Colonic mucosa (tissue), 4 donors: ENCODE results near the gene TENM4. TPM values are rescaled to one million over a fixed set of nuclear protein-coding genes. Genes with fewer than 3 reads are reported as not detected.

Experiments used
- DNase-seq: peaks from one replicate; pipeline ENCODE4 v3.0.0-alpha.2; 2020
- H3K27ac ChIP-seq: fragments of 200-600 bp; one replicate; pipeline ENCODE4 v1.8.0; 2021
- H3K27me3 ChIP-seq: fragments of 200-600 bp; one replicate; pipeline ENCODE4 v1.8.0; 2021
- H3K36me3 ChIP-seq: fragments of 200-600 bp; one replicate; pipeline ENCODE4 v1.8.0; 2021
- H3K4me1 ChIP-seq: fragments of 200-600 bp; one replicate; pipeline ENCODE4 v1.8.0; 2021; ENCODE audit warnings: mild to moderate bottlenecking
- H3K4me3 ChIP-seq: fragments of 200-600 bp; one replicate; pipeline ENCODE4 v1.8.0; 2021
- H3K9ac ChIP-seq, 2 donors: one replicate each; pipeline ENCODE4 v1.7.0; 2013; ENCODE audit warnings: control low read depth in 2 of 2, low read depth in 2 of 2, low read length in 2 of 2
- H3K9me3 ChIP-seq: fragments of 200-600 bp; one replicate; pipeline ENCODE4 v1.8.0; 2021
- intact Hi-C: fragments of 100-400 bp; cut with DNase I; formaldehyde crosslinking; loops from one replicate; pipeline ENCODE4 v1.14.1; 2022
- total RNA-seq, 2 donors: library from RNA; stranded (reverse); fragmentation: NEBNext Ultra II Directional in 1 of 2; extraction: Animal tissue kit (Norgen Biotek cat#: 25700) in 1 of 2; gene quantifications; one replicate each; pipeline ENCODE4 v1.2.1, GENCODE V29; 2021
- TF ChIP-seq, protein P1 (sequence below): fragments of 200-600 bp; IDR thresholded peaks from one replicate; pipeline ENCODE4 v1.8.0; 2022; ENCODE audit warnings: antibody characterized with exemption, mild to moderate bottlenecking
- donor health status: healthy.
- donor health status: DM: no; HTN: no; CAD: no.
- donor health status: DM: no; HTN: no; CAD: no.

TENM4 gene
- total RNA-seq, 2 donors from 2014 or later: 0.48 to 1.2 TPM

DNA sequence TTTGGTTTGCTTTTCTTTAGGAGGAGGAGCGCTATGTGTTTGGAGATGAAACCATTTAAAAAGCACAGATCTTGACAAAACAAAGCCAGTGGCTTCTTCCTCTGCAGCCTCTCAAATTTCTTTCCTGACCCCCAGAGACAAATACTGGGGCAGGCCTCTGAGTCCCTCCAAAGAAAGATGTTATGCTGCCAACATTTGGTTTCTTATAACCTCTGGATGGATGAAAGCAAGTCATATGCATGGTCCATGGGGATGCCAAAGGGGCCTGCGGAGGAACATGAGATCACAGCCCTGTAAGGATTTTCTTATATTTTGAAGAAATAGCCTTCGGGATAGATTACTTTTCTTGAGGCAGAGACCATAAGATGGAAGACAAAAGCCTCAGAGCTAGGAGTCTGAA lies 179.1 kb downstream of the TENM4 start:
- no peaks in the 10 kb centered on the region for H3K36me3 ChIP-seq
- TF ChIP-seq, protein P1, sequence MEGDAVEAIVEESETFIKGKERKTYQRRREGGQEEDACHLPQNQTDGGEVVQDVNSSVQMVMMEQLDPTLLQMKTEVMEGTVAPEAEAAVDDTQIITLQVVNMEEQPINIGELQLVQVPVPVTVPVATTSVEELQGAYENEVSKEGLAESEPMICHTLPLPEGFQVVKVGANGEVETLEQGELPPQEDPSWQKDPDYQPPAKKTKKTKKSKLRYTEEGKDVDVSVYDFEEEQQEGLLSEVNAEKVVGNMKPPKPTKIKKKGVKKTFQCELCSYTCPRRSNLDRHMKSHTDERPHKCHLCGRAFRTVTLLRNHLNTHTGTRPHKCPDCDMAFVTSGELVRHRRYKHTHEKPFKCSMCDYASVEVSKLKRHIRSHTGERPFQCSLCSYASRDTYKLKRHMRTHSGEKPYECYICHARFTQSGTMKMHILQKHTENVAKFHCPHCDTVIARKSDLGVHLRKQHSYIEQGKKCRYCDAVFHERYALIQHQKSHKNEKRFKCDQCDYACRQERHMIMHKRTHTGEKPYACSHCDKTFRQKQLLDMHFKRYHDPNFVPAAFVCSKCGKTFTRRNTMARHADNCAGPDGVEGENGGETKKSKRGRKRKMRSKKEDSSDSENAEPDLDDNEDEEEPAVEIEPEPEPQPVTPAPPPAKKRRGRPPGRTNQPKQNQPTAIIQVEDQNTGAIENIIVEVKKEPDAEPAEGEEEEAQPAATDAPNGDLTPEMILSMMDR: no peak
- no peak overlapping the region for H3K9ac ChIP-seq
- H3K27ac ChIP-seq: no peak overlapping the region
- intact Hi-C loops: no loop called here
- H3K27me3 ChIP-seq: no peaks in the 10 kb centered on the region
- H3K4me3 ChIP-seq: no peak overlapping the region
- no peaks in the 10 kb centered on the region for H3K4me1 ChIP-seq
- no peak for DNase-seq
- no peaks in the 10 kb centered on the region for H3K9me3 ChIP-seq

DNA sequence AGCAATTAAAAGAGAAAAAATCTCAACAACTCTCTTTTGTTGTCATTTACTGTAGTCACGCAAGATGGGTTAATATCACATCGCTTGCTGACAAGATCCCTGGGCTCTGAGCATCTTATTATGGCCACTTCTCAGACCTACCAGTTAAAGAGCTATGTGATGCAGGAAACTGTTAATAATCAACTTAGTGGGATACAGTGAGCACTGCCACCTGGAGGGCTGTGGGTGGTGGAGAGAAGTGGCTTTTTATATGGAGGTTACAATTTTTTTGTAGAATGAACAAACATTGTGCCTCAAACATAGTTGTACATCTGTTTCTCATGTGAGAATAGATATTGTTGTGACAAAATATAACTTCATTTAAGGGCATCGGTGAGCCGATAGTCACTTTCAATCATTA lies 181.0 kb downstream of the TENM4 start:
- intact Hi-C loops: no loop called here
- Histone ChIP-seq H3K4me3 (no peak overlapping the region), H3K9ac (no peak overlapping the region), H3K4me1 (no peaks in the 10 kb centered on the region), H3K9me3 (no peaks in the 10 kb centered on the region), H3K36me3 (no peaks in the 10 kb centered on the region), H3K27me3 (no peaks in the 10 kb centered on the region), H3K27ac (no peak overlapping the region)
- no peak for DNase-seq
- TF ChIP-seq, protein P1: no peak

DNA sequence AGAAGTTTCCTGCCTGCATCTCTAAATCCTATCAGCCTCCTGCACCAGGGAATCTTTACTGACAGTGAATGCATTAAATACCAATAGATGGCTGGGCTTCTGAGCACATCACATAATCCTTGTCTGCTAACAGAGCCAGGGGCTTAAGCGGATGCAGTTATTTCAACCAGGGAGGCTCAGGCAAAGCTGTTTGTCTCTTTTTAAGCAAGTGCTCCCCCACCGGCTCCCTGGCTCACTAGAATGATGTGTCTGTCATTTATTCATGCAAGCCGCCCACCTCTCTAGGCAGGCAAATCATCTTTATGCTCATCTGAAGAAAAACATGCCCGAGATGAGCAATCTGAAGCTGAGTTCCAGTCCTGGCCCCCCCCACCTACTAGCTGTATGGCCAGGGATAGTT lies 182.3 kb downstream of the TENM4 start:
- no peaks in the 10 kb centered on the region for H3K4me1 ChIP-seq
- H3K9ac ChIP-seq: no peak overlapping the region
- TF ChIP-seq, protein P1: no peak
- H3K27ac ChIP-seq: no peak overlapping the region
- no peak overlapping the region for H3K4me3 ChIP-seq
- intact Hi-C loops: no loop called here
- H3K36me3 ChIP-seq: no peaks in the 10 kb centered on the region
- DNase-seq: no peak
- H3K9me3 ChIP-seq: no peaks in the 10 kb centered on the region
- H3K27me3 ChIP-seq: no peaks in the 10 kb centered on the region

DNA sequence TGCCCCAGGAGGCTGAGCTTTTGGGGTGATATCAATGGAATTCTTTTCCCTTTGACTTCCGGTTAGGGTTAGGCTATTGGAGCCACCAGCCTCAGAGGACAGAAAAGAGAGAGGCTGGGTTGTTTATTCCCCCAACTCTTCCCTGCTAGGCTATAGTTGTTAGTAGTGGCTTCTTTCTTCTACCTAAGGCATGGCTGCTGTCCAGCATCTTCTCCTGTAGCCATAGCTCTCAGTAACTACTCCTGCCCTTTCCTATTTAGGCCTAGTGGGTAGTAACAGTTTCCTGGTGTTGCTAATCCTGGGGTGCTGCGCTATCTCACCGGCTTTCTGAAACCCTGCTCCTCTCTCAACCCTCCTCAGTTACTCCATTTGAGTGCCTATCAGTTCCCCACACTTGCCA lies 184.9 kb downstream of the TENM4 start:
- H3K27ac ChIP-seq: no peak overlapping the region
- no peak overlapping the region for H3K9ac ChIP-seq
- H3K27me3 ChIP-seq: no peaks in the 10 kb centered on the region
- H3K36me3 ChIP-seq: no peaks in the 10 kb centered on the region
- no peak overlapping the region for H3K4me3 ChIP-seq
- H3K9me3 ChIP-seq: no peaks in the 10 kb centered on the region
- H3K4me1 ChIP-seq: no peaks in the 10 kb centered on the region
- TF ChIP-seq, protein P1: no peak
- no peak for DNase-seq
- intact Hi-C loops: no loop called here

DNA sequence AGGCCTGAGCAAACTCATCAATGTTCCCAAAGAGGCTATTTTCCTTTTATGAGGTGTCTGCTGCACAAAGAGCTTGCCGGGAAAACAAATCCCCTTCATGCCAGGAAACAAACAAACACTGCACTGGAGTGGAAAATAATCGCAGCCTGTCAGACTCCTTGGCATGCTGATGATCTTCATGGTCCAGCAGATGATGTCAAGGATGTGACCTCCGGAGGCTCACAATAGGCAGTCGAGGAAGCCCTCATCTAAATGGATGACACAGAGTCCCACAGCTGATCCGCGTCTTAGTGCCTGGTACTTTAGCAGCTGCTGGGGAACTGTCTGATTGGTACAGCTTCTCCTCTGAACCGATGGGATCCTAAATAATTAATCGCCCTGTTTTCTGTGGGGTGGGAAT lies 187.6 kb downstream of the TENM4 start:
- H3K27ac ChIP-seq: no peak overlapping the region
- H3K9ac ChIP-seq: no peak overlapping the region
- no peaks in the 10 kb centered on the region for H3K27me3 ChIP-seq
- H3K9me3 ChIP-seq: no peaks in the 10 kb centered on the region
- H3K36me3 ChIP-seq: no peaks in the 10 kb centered on the region
- H3K4me3 ChIP-seq: no peak overlapping the region
- no peaks in the 10 kb centered on the region for H3K4me1 ChIP-seq
- intact Hi-C loops: no loop called here
- TF ChIP-seq, protein P1: no peak
- DNase-seq: no peak
